A549 (cell line): ENCODE results near the gene DDAH2. TPM values are rescaled to one million over a fixed set of nuclear protein-coding genes. Genes with fewer than 3 reads are reported as not detected.

Experiments used
- ATAC-seq, 2 experiments: fragments of 200-7000 bp in 1 of 2; fragments of >200 bp in 1 of 2; cut with Nextera tagmentation in 1 of 2; cut with Tn5 transposase in 1 of 2; 3 replicates each; pipeline versions ENCODE4 v1.8.0 to v1.9.1; 2018 to 2020; ENCODE audit warnings: mild to moderate bottlenecking in 1 of 2, moderate library complexity in 1 of 2
- CTCF ChIA-PET: fragments of 300-600 bp; sonication (Branson Sonifier 250); formaldehyde crosslinking; extraction: SDS; loops from one replicate; lab custom pipeline; 2021; ENCODE audit warnings: antibody characterized with exemption, inconsistent platforms; lab: Yijun Ruan, JAX
- POLR2A ChIA-PET: fragments of 350-600 bp; formaldehyde crosslinking; extraction: SDS; loops from one replicate; lab custom pipeline; 2021; ENCODE audit warnings: antibody characterized with exemption, inconsistent platforms; lab: Yijun Ruan, JAX
- DNase-seq, 2 experiments: peaks; one replicate each; pipeline versions ENCODE4 v3.0.0 to v3.0.0-alpha.2; 2011 to 2016; ENCODE audit warnings: low read depth in 1 of 2, low spot score in 1 of 2
- FAIRE-seq: peaks from 2 replicates; lab custom pipeline; 2011; peaks lifted over from hg19 to GRCh38; lab: Jason Lieb, UNC
- H3K27ac ChIP-seq, 2 experiments: fragments of >200 bp; sonication (Bioruptor Twin); formaldehyde crosslinking; 3 replicates each; pipeline ENCODE4 v1.5.1; 2016 to 2017
- H3K4me1 ChIP-seq: fragments of >200 bp; sonication (Bioruptor Twin); formaldehyde crosslinking; 3 replicates; pipeline ENCODE4 v1.6.1; 2016
- H3K4me2 ChIP-seq: fragments of >200 bp; sonication (Bioruptor Twin); formaldehyde crosslinking; 3 replicates; pipeline ENCODE4 v1.6.1; 2016
- H3K4me3 ChIP-seq: fragments of >200 bp; sonication (Bioruptor Twin); formaldehyde crosslinking; 3 replicates; pipeline ENCODE4 v1.5.1; 2016
- H3K9me3 ChIP-seq: fragments of >200 bp; sonication (Bioruptor Twin); formaldehyde crosslinking; 3 replicates; pipeline ENCODE4 v1.6.1; 2016
- BCL3 ChIP-seq: fragments of >200 bp; sonication (Bioruptor Twin); formaldehyde crosslinking; IDR thresholded peaks from 3 replicates; pipeline ENCODE4 v1.6.1; 2016
- CBX2 ChIP-seq: fragments of 200-600 bp; sonication (generic); IDR thresholded peaks from 2 replicates; pipeline ENCODE4 v1.6.1; 2016; ENCODE audit warnings: low read depth, mild to moderate bottlenecking, borderline replicate concordance
- CHD4 ChIP-seq: fragments of 200-600 bp; sonication (generic); IDR thresholded peaks from 2 replicates; pipeline ENCODE4 v1.6.1; 2016; ENCODE audit warnings: antibody characterized with exemption, mild to moderate bottlenecking, borderline replicate concordance
- ELK1 ChIP-seq: fragments of 150-350 bp; IDR thresholded peaks from 2 replicates; pipeline ENCODE4 v1.6.1; 2014; ENCODE audit warnings: low read depth, mild to moderate bottlenecking, low read length
- EP300 ChIP-seq, 2 experiments: fragments of >200 bp; sonication (Bioruptor Twin); formaldehyde crosslinking; IDR thresholded peaks; 2 replicates in 1 of 2; 3 replicates in 1 of 2; pipeline ENCODE4 v1.6.1; 2016 to 2017
- ESRRA ChIP-seq: fragments of 150-350 bp; IDR thresholded peaks from 2 replicates; pipeline ENCODE4 v1.6.1; 2014; ENCODE audit warnings: mild to moderate bottlenecking, low read length, borderline replicate concordance
- FOSL2 ChIP-seq, 2 experiments: fragments of 450-650 bp in 1 of 2; fragments of >200 bp in 1 of 2; sonication (Bioruptor Twin) in 1 of 2; formaldehyde crosslinking; IDR thresholded peaks; 2 replicates each; pipeline versions ENCODE4 v1.5.0 to v1.6.1; 2016 to 2020; ENCODE audit warnings: mild to moderate bottlenecking in 1 of 2, moderate library complexity in 1 of 2
- GATA3 ChIP-seq: IDR thresholded peaks from 2 replicates; pipeline ENCODE4 v1.6.1; 2012; ENCODE audit warnings: borderline replicate concordance
- HOXA7 ChIP-seq: fragments of 250-450 bp; sonication (Bioruptor Pico); IDR thresholded peaks from 2 replicates; pipeline ENCODE4 v1.5.0; 2020; ENCODE audit warnings: mild to moderate bottlenecking, moderate library complexity
- JUN ChIP-seq, 2 experiments: fragments of >200 bp; sonication (Bioruptor Twin); formaldehyde crosslinking; IDR thresholded peaks; 2 replicates in 1 of 2; 3 replicates in 1 of 2; pipeline ENCODE4 v1.6.1; 2016 to 2017
- KDM1A ChIP-seq: fragments of 200-600 bp; sonication (generic); IDR thresholded peaks from 2 replicates; pipeline ENCODE4 v1.6.1; 2016; ENCODE audit warnings: low read depth, mild to moderate bottlenecking
- KDM5A ChIP-seq: fragments of 200-600 bp; sonication (generic); IDR thresholded peaks from 2 replicates; pipeline ENCODE4 v1.6.1; 2016; ENCODE audit warnings: antibody characterized with exemption, mild to moderate bottlenecking
- MAX ChIP-seq: IDR thresholded peaks from 2 replicates; pipeline ENCODE4 v1.6.1; 2012
- NPAS2 ChIP-seq: fragments of 250-450 bp; sonication (Bioruptor Pico); IDR thresholded peaks from 2 replicates; pipeline ENCODE4 v1.8.0; 2022; ENCODE audit warnings: mild to moderate bottlenecking, moderate library complexity, borderline replicate concordance
- PHF8 ChIP-seq: fragments of 200-600 bp; sonication (generic); IDR thresholded peaks from 2 replicates; pipeline ENCODE4 v1.6.1; 2016; ENCODE audit warnings: low read depth, mild to moderate bottlenecking, antibody characterized with exemption, moderate library complexity, borderline replicate concordance
- POLR2A ChIP-seq: IDR thresholded peaks from 2 replicates; pipeline ENCODE4 v1.6.1; 2012; ENCODE audit warnings: mild to moderate bottlenecking, low read length
- RCOR1 ChIP-seq: fragments of 150-350 bp; IDR thresholded peaks from 2 replicates; pipeline ENCODE4 v1.6.1; 2014; ENCODE audit warnings: antibody characterized with exemption, low read length, low read depth
- SREBF2 ChIP-seq: fragments of 450-650 bp; IDR thresholded peaks from 2 replicates; pipeline ENCODE4 v1.6.1; 2014; ENCODE audit warnings: mild to moderate bottlenecking, moderate library complexity
- WGBS: methylation state at CpG from one replicate; pipeline ENCODE4 v1.1.6; 2017; ENCODE audit errors: missing lambda C conversion rate; 5-methylcytosine and 5-hydroxymethylcytosine counted together
- polyA plus RNA-seq, 4 experiments: library from polyadenylated mRNA; depleted of rRNA in 3 of 4; stranded (reverse); fragments of >200 nt; fragmentation: RNase III in 1 of 4; extraction: RNeasy Plus Mini Kit Qiagen cat#74134 plus additional on column Dnase treatment in 1 of 4; gene quantifications; 2 replicates in 3 of 4; 3 replicates in 1 of 4; pipeline ENCODE4 v1.2.3, GENCODE V29; 2011 to 2017
- TF ChIP-seq, protein P1 (sequence below): fragments of 250-450 bp; sonication (Bioruptor Pico); IDR thresholded peaks from 2 replicates; pipeline ENCODE4 v1.5.0; 2021; ENCODE audit warnings: mild to moderate bottlenecking, moderate library complexity, borderline replicate concordance
- TF ChIP-seq, protein P2 (sequence below): fragments of >200 bp; sonication (Bioruptor Twin); formaldehyde crosslinking; IDR thresholded peaks from 2 replicates; pipeline ENCODE4 v1.6.1; 2016
- TF ChIP-seq, protein P3 (sequence below): fragments of >200 bp; sonication (Bioruptor Twin); formaldehyde crosslinking; IDR thresholded peaks from 3 replicates; pipeline ENCODE4 v1.5.1; 2016

The DDAH2 gene
- polyA plus RNA-seq, 2 of the 4 experiments (the other 2 are of a cell fraction): 19.3 to 54.5 TPM

DNA sequence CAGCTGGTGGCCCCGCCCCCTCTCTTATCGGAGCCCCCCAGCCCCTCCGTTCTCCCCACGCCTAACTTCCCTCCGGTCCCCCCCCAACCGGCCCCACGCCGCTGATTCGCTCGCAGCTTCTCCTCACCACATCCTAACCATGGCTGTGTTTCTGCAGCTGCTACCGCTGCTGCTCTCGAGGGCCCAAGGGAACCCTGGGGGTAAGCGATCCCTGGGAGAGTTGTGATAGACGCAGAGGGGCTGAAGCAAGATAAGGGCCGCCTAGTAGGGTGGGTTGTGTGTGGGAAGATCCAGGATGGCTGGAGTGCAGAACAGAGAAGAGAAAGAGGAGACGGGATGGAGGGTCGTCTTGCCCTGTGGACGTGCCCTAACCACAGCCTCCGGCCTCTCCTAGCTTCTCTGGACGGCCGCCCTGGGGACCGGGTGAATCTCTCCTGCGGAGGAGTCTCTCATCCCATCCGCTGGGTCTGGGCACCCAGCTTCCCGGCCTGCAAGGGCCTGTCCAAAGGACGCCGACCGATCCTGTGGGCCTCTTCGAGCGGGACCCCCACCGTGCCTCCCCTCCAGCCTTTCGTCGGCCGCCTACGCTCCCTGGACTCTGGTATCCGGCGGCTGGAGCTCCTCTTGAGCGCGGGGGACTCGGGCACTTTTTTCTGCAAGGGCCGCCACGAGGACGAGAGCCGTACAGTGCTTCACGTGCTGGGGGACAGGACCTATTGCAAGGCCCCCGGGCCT, 5.7 kb downstream of the DDAH2 start, which contains the start of gene MPIG6B:
Gene MPIG6B (plus strand): TSS at position 129 of the 735 bp plus-strand sequence. CDS start 11 bp downstream, at position 140.
- CTCF ChIA-PET: interaction anchor here (1.1 to 3.9 kb wide), 5 partner anchors 9 to 40 kb away, joined by 3 to 10 read pairs (median 6); partner anchors contain the start of gene CLIC1
- H3K27ac ChIP-seq: no peak within 1 kb of the TSS
- no peaks in the 10 kb centered on the region for H3K9me3 ChIP-seq
- ATAC-seq: no peak
- no peak for TF ChIP-seq BCL3
- TF ChIP-seq FOSL2 (IDR thresholded peaks at IDR 0.05): no peak
- TF ChIP-seq FOSL2 (CRISPR knock-in tag; IDR thresholded peaks at IDR 0.05): no peak
- TF ChIP-seq, protein P1, sequence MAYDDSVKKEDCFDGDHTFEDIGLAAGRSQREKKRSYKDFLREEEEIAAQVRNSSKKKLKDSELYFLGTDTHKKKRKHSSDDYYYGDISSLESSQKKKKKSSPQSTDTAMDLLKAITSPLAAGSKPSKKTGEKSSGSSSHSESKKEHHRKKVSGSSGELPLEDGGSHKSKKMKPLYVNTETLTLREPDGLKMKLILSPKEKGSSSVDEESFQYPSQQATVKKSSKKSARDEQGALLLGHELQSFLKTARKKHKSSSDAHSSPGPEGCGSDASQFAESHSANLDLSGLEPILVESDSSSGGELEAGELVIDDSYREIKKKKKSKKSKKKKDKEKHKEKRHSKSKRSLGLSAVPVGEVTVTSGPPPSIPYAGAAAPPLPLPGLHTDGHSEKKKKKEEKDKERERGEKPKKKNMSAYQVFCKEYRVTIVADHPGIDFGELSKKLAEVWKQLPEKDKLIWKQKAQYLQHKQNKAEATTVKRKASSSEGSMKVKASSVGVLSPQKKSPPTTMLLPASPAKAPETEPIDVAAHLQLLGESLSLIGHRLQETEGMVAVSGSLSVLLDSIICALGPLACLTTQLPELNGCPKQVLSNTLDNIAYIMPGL (CRISPR knock-in tag): no peak
- TF ChIP-seq KDM1A: no peak
- TF ChIP-seq EP300 (IDR thresholded peaks at IDR 0.05): no peak
- TF ChIP-seq HOXA7: no peak
- no peak for TF ChIP-seq RCOR1
- TF ChIP-seq, all 56 proteins: peak for 0
- no peak for FAIRE-seq
- H3K4me3 ChIP-seq: no peak within 1 kb of the TSS
- H3K4me2 ChIP-seq: no peak within 1 kb of the TSS
- H3K4me1 ChIP-seq: no peaks in the 10 kb centered on the region
- DNase-seq: no peak
- WGBS: 84% methylated on average over 34 of the region's 46 CpGs
- POLR2A ChIA-PET: interaction anchor here (1.2 kb wide), 1 partner anchor 83 kb away, joined by 3 read pairs; the partner anchor contains the start of gene LSM2

DNA sequence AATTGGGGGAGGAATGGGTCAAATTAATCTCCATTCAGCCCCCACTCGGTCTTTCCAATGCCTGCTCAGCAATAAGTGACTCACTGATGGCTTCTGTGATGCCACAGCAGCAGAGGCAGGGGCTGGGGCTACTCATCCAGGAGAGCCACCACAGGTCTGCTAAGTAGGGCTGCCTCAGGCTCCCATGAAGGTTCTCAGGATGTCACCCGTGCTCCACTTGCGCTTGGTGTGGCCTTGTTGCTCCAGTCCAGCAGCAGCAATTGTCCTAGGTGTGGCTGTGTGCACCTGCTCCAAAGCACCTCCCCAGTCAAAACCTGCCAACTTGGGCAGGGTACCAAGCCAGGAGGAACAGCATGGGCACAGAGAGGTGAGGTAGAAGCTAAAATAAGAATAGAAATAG, 6.9 kb downstream of the DDAH2 start:
- no peak for DNase-seq
- ChIA-PET CTCF (interaction anchor here (0.9 to 1.6 kb wide), 4 partner anchors 9 to 108 kb away, joined by 3 to 6 read pairs (median 4); no protein-coding TSS in a partner anchor), POLR2A (no interaction called here)
- no peak for ATAC-seq
- no peak overlapping the region for H3K4me2 ChIP-seq
- TF ChIP-seq CHD4 (no peak), POLR2A (no peak), RCOR1 (no peak), SREBF2 (no peak), ESRRA (no peak), FOSL2 (IDR thresholded peaks at IDR 0.05) (no peak), FOSL2 (CRISPR knock-in tag; IDR thresholded peaks at IDR 0.05) (no peak)
- TF ChIP-seq, protein P2, sequence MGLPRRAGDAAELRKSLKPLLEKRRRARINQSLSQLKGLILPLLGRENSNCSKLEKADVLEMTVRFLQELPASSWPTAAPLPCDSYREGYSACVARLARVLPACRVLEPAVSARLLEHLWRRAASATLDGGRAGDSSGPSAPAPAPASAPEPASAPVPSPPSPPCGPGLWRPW: no peak
- no peak overlapping the region for H3K4me3 ChIP-seq
- no peak for FAIRE-seq
- H3K4me1 ChIP-seq: no peaks in the 10 kb centered on the region
- no peak overlapping the region for H3K27ac ChIP-seq
- H3K9me3 ChIP-seq: no peaks in the 10 kb centered on the region
- WGBS: 58% methylated on average over 3 of the region's 3 CpGs

- no peaks in the 10 kb centered on the region for H3K4me1 ChIP-seq
- POLR2A ChIA-PET: no interaction called here
- no peak within 1 kb of the TSS for H3K27ac ChIP-seq
- ATAC-seq (no peak), DNase-seq (no peak), FAIRE-seq (no peak)
- H3K4me3 ChIP-seq: no peak within 1 kb of the TSS
- no peaks in the 10 kb centered on the region for H3K9me3 ChIP-seq
- CTCF ChIA-PET: interaction anchor here (0.9 to 1.6 kb wide), 3 partner anchors 9 to 109 kb away, joined by 3 to 6 read pairs (median 3); no protein-coding TSS in a partner anchor
- 54% methylated on average over 4 of the region's 4 CpGs for WGBS
- H3K4me2 ChIP-seq: no peak within 1 kb of the TSS
- TF ChIP-seq EP300 (IDR thresholded peaks at IDR 0.05) (no peak), MAX (no peak), GATA3 (no peak), ELK1 (no peak), JUN (IDR thresholded peaks at IDR 0.05) (no peak), RCOR1 (no peak), BCL3 (no peak), FOSL2 (IDR thresholded peaks at IDR 0.05) (no peak), FOSL2 (CRISPR knock-in tag; IDR thresholded peaks at IDR 0.05) (no peak), NPAS2 (no peak), PHF8 (no peak), KDM5A (no peak), CBX2 (no peak)
- TF ChIP-seq, protein P3, sequence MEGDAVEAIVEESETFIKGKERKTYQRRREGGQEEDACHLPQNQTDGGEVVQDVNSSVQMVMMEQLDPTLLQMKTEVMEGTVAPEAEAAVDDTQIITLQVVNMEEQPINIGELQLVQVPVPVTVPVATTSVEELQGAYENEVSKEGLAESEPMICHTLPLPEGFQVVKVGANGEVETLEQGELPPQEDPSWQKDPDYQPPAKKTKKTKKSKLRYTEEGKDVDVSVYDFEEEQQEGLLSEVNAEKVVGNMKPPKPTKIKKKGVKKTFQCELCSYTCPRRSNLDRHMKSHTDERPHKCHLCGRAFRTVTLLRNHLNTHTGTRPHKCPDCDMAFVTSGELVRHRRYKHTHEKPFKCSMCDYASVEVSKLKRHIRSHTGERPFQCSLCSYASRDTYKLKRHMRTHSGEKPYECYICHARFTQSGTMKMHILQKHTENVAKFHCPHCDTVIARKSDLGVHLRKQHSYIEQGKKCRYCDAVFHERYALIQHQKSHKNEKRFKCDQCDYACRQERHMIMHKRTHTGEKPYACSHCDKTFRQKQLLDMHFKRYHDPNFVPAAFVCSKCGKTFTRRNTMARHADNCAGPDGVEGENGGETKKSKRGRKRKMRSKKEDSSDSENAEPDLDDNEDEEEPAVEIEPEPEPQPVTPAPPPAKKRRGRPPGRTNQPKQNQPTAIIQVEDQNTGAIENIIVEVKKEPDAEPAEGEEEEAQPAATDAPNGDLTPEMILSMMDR: no peak
Observed at GRCh38 chr6:31721351-31722020, 7.6 kb downstream of the DDAH2 start, which contains the start of gene LY6G6C. Gene LY6G6C, minus strand, starts transcription at chr6:31721746. Its CDS starts 67 bp downstream, at chr6:31721679.
